Osteocyte (in vitro differentiated cells): Measurements from ENCODE around the gene PTPRZ1. TPM values are rescaled to one million over a fixed set of nuclear protein-coding genes. Genes with fewer than 3 reads are reported as not detected.

Experiments used
- DNase-seq: peaks from one replicate; pipeline ENCODE4 v3.0.0; 2021; ENCODE audit warnings: mixed read lengths; ENCODE audit not compliant: unreplicated experiment; ENCODE audit errors: extremely low spot score
- H3K27ac Mint-ChIP-seq: one replicate; pipeline ENCODE4 v1.8.0; 2021; ENCODE audit warnings: mild to moderate bottlenecking, mixed read lengths; ENCODE audit not compliant: unreplicated experiment
- H3K27me3 Mint-ChIP-seq: one replicate; pipeline ENCODE4 v1.8.0; 2021; ENCODE audit warnings: mixed read lengths; ENCODE audit not compliant: unreplicated experiment
- H3K36me3 Mint-ChIP-seq: one replicate; pipeline ENCODE4 v1.8.0; 2021; ENCODE audit warnings: mixed read lengths; ENCODE audit not compliant: unreplicated experiment
- H3K4me1 Mint-ChIP-seq: one replicate; pipeline ENCODE4 v1.8.0; 2021; ENCODE audit warnings: mixed read lengths; ENCODE audit not compliant: unreplicated experiment
- H3K4me3 Mint-ChIP-seq: one replicate; pipeline ENCODE4 v1.8.0; 2021; ENCODE audit warnings: mild to moderate bottlenecking, moderate library complexity, mixed read lengths; ENCODE audit not compliant: unreplicated experiment
- H3K9me3 Mint-ChIP-seq: one replicate; pipeline ENCODE4 v1.8.0; 2021; ENCODE audit warnings: mixed read lengths; ENCODE audit not compliant: unreplicated experiment
- CTCF ChIP-seq: fragments of 200-600 bp; sonication (generic); IDR thresholded peaks from 2 replicates; pipeline ENCODE4 v1.5.0; 2021; ENCODE audit warnings: antibody characterized with exemption, mild to moderate bottlenecking, moderate library complexity
- total RNA-seq: library from RNA; stranded (reverse); gene quantifications from 2 replicates; pipeline ENCODE4 v1.2.1, GENCODE V29; 2021

Gene PTPRZ1
- total RNA-seq, 1 donor from 2014 or later, result 0.38 TPM

GRCh38 chr7:121908042-121908441 is 35.1 kb downstream of the PTPRZ1 start:
- no peak for DNase-seq
- Mint-ChIP-seq H3K4me3 (no peak overlapping the region), H3K36me3 (no peaks in the 10 kb centered on the region), H3K4me1 (no peaks in the 10 kb centered on the region), H3K27me3 (peaks cover 17% of the 10 kb centered on the region), H3K9me3 (no peaks in the 10 kb centered on the region), H3K27ac (no peak overlapping the region)
- TF ChIP-seq CTCF, result no peak

DNA sequence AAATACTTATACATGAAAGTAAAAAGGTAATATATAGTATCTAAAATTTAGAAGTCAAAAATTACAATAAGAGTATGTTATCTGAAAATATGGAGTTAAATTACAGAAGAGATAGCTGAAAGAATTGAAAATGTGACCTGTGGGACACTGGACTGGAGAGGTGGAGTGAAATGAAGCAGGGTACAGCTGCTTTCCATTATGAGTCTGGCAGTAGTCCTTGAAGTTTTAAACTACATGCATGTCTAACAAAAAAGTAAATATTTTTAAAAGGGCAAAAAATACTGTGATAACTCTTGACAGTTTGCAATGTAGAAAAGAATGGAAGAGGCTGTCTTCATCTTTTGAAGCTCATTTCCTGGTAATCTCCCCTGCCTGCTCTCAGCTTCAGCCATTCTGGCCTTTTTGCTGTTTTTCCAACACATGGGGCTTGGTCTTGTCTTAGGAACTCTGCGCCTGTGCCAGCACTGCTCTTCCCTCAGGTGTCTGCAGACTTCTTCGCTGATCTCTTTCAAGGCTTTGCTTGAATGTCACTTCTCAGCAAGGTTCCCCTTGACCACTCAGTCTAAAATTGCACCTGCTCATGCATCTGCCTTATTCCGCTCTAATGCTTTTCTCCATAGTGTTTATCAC is 36.9 kb downstream of the PTPRZ1 start:
- TF ChIP-seq CTCF, result no peak
- H3K27me3 Mint-ChIP-seq, result peaks cover 17% of the 10 kb centered on the region
- no peaks in the 10 kb centered on the region for H3K9me3 Mint-ChIP-seq
- no peak overlapping the region for H3K27ac Mint-ChIP-seq
- DNase-seq, result no peak
- no peak overlapping the region for H3K4me3 Mint-ChIP-seq
- H3K4me1 Mint-ChIP-seq, result no peaks in the 10 kb centered on the region
- no peaks in the 10 kb centered on the region for H3K36me3 Mint-ChIP-seq

DNA sequence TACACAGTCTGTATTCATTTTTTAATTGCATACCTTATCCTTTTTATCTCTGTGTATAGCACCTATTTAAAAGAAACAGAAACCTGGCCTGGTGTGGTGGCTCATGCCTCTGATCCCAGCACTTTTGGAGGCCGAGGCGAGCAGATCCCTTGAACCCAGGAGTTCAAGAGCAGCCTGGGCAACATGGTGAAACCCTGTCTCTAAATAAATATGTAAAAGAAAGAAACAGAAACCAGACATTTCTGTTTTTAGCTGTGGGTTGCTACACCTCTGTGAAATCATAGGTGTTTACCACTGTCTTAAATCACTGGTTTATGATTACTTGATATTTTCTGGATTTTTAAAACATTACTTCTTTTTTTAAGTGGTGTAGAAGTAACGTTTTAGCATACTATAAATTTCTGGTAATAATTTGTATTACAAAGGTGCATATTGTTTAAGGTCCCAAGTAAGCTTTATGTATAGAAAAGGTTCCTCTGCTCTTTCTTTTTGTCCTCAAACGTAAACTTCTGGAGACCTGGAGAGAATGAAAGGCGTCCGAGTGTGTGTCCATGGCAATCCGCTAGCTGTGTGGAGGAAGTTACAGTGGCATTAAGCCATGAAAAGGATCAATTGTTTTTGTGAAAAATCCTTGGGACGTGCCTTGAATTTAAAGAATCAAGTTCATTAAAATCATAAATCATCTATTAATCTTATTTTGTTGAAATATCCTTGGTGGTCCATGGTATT is 41.1 kb downstream of the PTPRZ1 start:
- Mint-ChIP-seq H3K9me3 (no peaks in the 10 kb centered on the region), H3K27ac (no peak overlapping the region), H3K36me3 (no peaks in the 10 kb centered on the region), H3K27me3 (peaks cover 12% of the 10 kb centered on the region), H3K4me3 (no peak overlapping the region), H3K4me1 (no peaks in the 10 kb centered on the region)
- DNase-seq, result no peak
- no peak for TF ChIP-seq CTCF

DNA sequence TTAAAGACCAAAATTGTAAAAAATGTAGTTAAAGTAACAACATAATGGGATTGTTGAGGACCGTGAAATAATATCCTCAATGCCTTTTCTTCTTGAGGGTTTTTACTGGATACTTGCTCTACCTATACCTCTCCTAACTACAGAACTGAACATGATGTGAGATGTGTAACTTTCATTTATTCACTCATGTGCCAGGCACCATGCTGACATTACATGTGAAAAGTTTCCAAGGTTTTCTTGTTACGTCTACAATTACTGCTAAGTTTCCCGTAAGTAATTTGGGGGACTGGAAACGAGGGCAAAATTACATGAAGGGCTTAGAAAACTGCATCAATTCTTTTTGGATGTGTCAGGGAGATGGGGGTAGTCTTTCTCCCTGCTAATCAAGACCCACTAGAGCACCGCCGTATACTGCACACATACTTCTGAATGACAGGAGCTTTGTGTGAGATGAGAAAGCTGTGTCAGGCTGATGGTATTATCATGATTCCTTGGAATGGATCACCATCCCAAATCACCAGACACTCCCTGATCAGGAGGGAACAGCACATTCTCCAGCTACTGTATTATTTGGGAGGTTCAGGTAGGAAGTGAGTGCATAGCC is 41.8 kb downstream of the PTPRZ1 start:
- no peaks in the 10 kb centered on the region for H3K9me3 Mint-ChIP-seq
- no peak for DNase-seq
- no peaks in the 10 kb centered on the region for H3K4me1 Mint-ChIP-seq
- no peak overlapping the region for H3K4me3 Mint-ChIP-seq
- no peak overlapping the region for H3K27ac Mint-ChIP-seq
- peaks cover 12% of the 10 kb centered on the region for H3K27me3 Mint-ChIP-seq
- TF ChIP-seq CTCF, result no peak
- H3K36me3 Mint-ChIP-seq, result no peaks in the 10 kb centered on the region

GRCh38 chr7:121916211-121916610 is 43.2 kb downstream of the PTPRZ1 start:
- Mint-ChIP-seq H3K27me3 (peaks cover 12% of the 10 kb centered on the region), H3K9me3 (no peaks in the 10 kb centered on the region), H3K4me3 (no peak overlapping the region)

More at GRCh38 chr7:121916211-121916610, 43.2 kb downstream of the PTPRZ1 start:
- Mint-ChIP-seq H3K36me3 (no peaks in the 10 kb centered on the region), H3K4me1 (no peaks in the 10 kb centered on the region), H3K27ac (no peak overlapping the region)
- no peak for TF ChIP-seq CTCF
- no peak for DNase-seq
